Cortex of kidney (tissue), 1 donor: Measurements from ENCODE around the gene TBKBP1.
"Not testable (repeated sequence)": the region's sequence is repeated elsewhere in the genome, so short reads cannot be mapped to it uniquely, and the experiment has no call there.

Experiments used
- DNase-seq: peaks from one replicate; lab custom pipeline; 2025; lab: John Stamatoyannopoulos, UW

Gene TBKBP1

GRCh38 chr17:47732399-47733046, 38.6 kb downstream of the TBKBP1 start:
- DNase-seq = no peak

GRCh38 chr17:47733047-47733673, 39.2 kb downstream of the TBKBP1 start, which contains the start of gene TBX21:
TSS of gene TBX21 (plus strand) at chr17:47733236. CDS start at chr17:47733455, 219 bp downstream.
- no peak for DNase-seq

- no peak for DNase-seq
Measured at GRCh38 chr17:47733674-47734410, 39.9 kb downstream of the TBKBP1 start.

GRCh38 chr17:47735139-47735464, 41.1 kb downstream of the TBKBP1 start:
- no peak for DNase-seq

GRCh38 chr17:47735536-47736011, 41.6 kb downstream of the TBKBP1 start:
- DNase-seq = no peak

- DNase-seq = no peak
Measured at GRCh38 chr17:47736501-47737495, 42.8 kb downstream of the TBKBP1 start.

- no peak for DNase-seq
Measured at GRCh38 chr17:47738178-47738577, 44.2 kb downstream of the TBKBP1 start.

- DNase-seq = no peak
Measured at GRCh38 chr17:47739150-47739549, 45.2 kb downstream of the TBKBP1 start.

- DNase-seq = not testable (repeated sequence)
Measured at GRCh38 chr17:47739945-47740344, 46.0 kb downstream of the TBKBP1 start.

- no peak for DNase-seq
Measured at GRCh38 chr17:47741109-47741792, 47.3 kb downstream of the TBKBP1 start.

GRCh38 chr17:47741793-47742145, 47.8 kb downstream of the TBKBP1 start:
- no peak for DNase-seq

GRCh38 chr17:47742319-47743181, 48.6 kb downstream of the TBKBP1 start:
- DNase-seq = no peak

GRCh38 chr17:47744168-47745036, 50.4 kb downstream of the TBKBP1 start:
- no peak for DNase-seq

- no peak for DNase-seq
Measured at GRCh38 chr17:47745037-47745380, 51.0 kb downstream of the TBKBP1 start.

- DNase-seq = no peak
Measured at GRCh38 chr17:47751471-47751870, 57.5 kb downstream of the TBKBP1 start.

GRCh38 chr17:47757386-47757785, 63.4 kb downstream of the TBKBP1 start:
- no peak for DNase-seq

- DNase-seq = no peak
Measured at GRCh38 chr17:47760409-47761140, 66.6 kb downstream of the TBKBP1 start.
